PC-9 (cell line): ENCODE data around the gene B3GALT4.

Source experiments
- CTCF ChIP-seq: fragments of 200-600 bp; sonication (generic); conservative IDR thresholded peaks from 2 replicates; pipeline ENCODE4 v1.6.1; 2017; ENCODE audit warnings: mixed run types, antibody characterized with exemption, mild to moderate bottlenecking, moderate library complexity
- EZH2 ChIP-seq: fragments of 200-600 bp; sonication (generic); IDR thresholded peaks from 2 replicates; pipeline ENCODE4 v1.8.0; 2017; ENCODE audit warnings: antibody characterized with exemption, low read depth

DNA sequence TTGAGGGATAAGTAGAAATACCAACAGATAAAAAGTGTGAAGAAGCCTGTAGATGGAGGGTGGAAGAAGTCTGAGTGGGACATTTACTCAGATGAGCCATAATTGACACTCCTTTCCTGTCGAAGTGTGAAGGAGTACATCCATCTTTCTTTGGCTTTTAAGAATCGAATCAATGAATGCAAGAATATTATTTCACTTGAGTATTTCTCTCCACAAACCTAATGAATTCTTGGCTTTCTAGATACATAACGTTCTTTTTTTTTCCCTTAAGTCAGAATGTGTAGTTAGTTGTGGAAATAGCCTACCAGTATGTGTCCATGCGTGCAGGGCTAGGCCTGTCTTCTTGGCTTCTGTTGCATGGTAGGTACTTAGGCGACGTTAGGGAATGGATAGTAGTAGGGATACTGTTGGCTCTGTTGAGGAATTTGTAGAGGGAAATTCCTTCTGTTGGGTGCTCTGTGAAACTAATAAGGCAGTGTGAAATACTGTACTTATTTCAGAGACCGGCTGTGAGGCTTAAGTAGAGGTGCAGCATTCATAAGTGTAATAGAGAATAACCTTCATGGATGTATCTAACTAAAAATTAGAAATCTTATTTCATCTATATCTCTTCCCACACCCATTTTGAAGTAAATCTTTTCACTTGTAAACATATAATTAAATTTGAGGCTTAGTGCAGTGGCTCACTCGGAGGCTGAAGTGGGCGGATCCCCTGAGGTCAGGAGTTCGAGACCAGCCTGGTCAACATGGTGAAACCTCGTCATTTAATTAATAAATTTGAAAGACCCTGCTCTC, 3.6 kb upstream of the B3GALT4 start:
- no peak for TF ChIP-seq CTCF
- no peak for TF ChIP-seq EZH2
